Measurements from ENCODE around the gene SLBP.

The SLBP gene

GRCh38 chr4:1722551-1723118 is 10.5 kb upstream of the SLBP start:
- no peak for ATAC-seq
- TF ChIP-seq ARNTL (CRISPR knock-in tag; IDR thresholded peaks at IDR 0.05; ENCODE audit: borderline replicate concordance, low read depth), result no peak
- TF ChIP-seq ZNF70 (CRISPR knock-in tag; IDR thresholded peaks at IDR 0.05), result no peak
- no peak for TF ChIP-seq PATZ1 (CRISPR knock-in tag; IDR thresholded peaks at IDR 0.05; ENCODE audit: borderline replicate concordance)
- TF ChIP-seq TOX (CRISPR knock-in tag; IDR thresholded peaks at IDR 0.05; ENCODE audit: borderline replicate concordance), result no peak
- no peak for TF ChIP-seq TCF4 (CRISPR knock-in tag; IDR thresholded peaks at IDR 0.05; ENCODE audit: borderline replicate concordance)
- no peak for TF ChIP-seq CSDC2 (CRISPR knock-in tag; IDR thresholded peaks at IDR 0.05)
- TF ChIP-seq, protein P1, sequence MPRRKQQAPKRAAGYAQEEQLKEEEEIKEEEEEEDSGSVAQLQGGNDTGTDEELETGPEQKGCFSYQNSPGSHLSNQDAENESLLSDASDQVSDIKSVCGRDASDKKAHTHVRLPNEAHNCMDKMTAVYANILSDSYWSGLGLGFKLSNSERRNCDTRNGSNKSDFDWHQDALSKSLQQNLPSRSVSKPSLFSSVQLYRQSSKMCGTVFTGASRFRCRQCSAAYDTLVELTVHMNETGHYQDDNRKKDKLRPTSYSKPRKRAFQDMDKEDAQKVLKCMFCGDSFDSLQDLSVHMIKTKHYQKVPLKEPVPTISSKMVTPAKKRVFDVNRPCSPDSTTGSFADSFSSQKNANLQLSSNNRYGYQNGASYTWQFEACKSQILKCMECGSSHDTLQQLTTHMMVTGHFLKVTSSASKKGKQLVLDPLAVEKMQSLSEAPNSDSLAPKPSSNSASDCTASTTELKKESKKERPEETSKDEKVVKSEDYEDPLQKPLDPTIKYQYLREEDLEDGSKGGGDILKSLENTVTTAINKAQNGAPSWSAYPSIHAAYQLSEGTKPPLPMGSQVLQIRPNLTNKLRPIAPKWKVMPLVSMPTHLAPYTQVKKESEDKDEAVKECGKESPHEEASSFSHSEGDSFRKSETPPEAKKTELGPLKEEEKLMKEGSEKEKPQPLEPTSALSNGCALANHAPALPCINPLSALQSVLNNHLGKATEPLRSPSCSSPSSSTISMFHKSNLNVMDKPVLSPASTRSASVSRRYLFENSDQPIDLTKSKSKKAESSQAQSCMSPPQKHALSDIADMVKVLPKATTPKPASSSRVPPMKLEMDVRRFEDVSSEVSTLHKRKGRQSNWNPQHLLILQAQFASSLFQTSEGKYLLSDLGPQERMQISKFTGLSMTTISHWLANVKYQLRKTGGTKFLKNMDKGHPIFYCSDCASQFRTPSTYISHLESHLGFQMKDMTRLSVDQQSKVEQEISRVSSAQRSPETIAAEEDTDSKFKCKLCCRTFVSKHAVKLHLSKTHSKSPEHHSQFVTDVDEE (CRISPR knock-in tag; IDR thresholded peaks at IDR 0.05), result no peak
- TF ChIP-seq GLIS3 (CRISPR knock-in tag; IDR thresholded peaks at IDR 0.05), result no peak
- no peak for TF ChIP-seq OSR1 (CRISPR knock-in tag; IDR thresholded peaks at IDR 0.05)
- TF ChIP-seq BACH2 (CRISPR knock-in tag; IDR thresholded peaks at IDR 0.05; ENCODE audit: borderline replicate concordance), result no peak
- no peak for TF ChIP-seq ZFP30 (CRISPR knock-in tag; IDR thresholded peaks at IDR 0.05)

- TF ChIP-seq OSR1 (CRISPR knock-in tag; IDR thresholded peaks at IDR 0.05) (no peak), ARNTL (CRISPR knock-in tag; IDR thresholded peaks at IDR 0.05; ENCODE audit: borderline replicate concordance, low read depth) (no peak), CSDC2 (CRISPR knock-in tag; IDR thresholded peaks at IDR 0.05) (no peak), SNAI2 (CRISPR knock-in tag; IDR thresholded peaks at IDR 0.05) (no peak), BACH2 (CRISPR knock-in tag; IDR thresholded peaks at IDR 0.05; ENCODE audit: borderline replicate concordance) (no peak), POU6F1 (CRISPR knock-in tag; IDR thresholded peaks at IDR 0.05; ENCODE audit: borderline replicate concordance, low read depth) (no peak), ZNF70 (CRISPR knock-in tag; IDR thresholded peaks at IDR 0.05) (no peak), ZFP30 (CRISPR knock-in tag; IDR thresholded peaks at IDR 0.05) (no peak), PPARA (CRISPR knock-in tag; IDR thresholded peaks at IDR 0.05; ENCODE audit: borderline replicate concordance) (no peak), TCF4 (CRISPR knock-in tag; IDR thresholded peaks at IDR 0.05; ENCODE audit: borderline replicate concordance) (no peak), ESRRG (CRISPR knock-in tag; IDR thresholded peaks at IDR 0.05) (no peak), ZC3H10 (CRISPR knock-in tag; IDR thresholded peaks at IDR 0.05) (no peak)
- TF ChIP-seq, protein P2, sequence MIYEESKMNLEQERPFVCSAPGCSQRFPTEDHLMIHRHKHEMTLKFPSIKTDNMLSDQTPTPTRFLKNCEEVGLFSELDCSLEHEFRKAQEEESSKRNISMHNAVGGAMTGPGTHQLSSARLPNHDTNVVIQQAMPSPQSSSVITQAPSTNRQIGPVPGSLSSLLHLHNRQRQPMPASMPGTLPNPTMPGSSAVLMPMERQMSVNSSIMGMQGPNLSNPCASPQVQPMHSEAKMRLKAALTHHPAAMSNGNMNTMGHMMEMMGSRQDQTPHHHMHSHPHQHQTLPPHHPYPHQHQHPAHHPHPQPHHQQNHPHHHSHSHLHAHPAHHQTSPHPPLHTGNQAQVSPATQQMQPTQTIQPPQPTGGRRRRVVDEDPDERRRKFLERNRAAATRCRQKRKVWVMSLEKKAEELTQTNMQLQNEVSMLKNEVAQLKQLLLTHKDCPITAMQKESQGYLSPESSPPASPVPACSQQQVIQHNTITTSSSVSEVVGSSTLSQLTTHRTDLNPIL (CRISPR knock-in tag; IDR thresholded peaks at IDR 0.05; ENCODE audit: low read depth), result no peak
- ATAC-seq, result no peak; the same call in 1 of the 3 replicates
Measured at GRCh38 chr4:1721666-1722550, 9.8 kb upstream of the SLBP start.

DNA sequence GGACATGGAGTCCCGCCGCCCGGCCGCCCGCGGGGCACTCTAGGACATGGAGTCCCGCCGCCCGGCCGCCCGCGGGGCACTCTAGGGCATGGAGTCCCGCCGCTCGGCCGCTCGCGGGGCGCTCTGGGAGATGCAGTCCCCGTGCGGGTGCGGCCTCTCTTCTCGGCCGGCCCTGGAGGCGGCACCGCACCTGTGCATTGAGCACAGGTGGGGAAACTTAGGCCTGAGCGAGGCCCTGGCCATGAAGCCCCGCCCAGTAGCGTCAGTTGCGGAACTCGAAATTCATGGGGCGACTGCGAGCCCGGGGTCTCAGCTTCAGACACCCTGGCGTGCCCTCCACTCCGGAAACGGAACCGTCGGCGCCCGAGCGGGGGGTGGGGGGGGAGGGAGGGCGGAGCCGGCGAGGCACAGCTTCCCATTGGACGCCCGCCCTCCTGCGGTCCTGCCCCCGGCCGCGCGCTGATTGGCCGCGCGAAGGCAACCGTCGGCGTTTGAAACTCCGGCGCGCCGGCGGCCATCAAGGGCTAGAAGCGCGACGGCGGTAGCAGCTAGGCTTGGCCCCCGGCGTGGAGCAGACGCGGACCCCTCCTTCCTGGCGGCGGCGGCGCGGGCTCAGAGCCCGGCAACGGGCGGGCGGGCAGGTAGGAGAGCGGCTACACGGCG is 9.0 kb upstream of the SLBP start, which contains the start of the genes TACC3 and TMEM129:
Gene TACC3 (plus strand): TSS at position 519 of the 663 bp plus-strand sequence. CDS start 1,901 bp downstream, outside the sequence.
Gene TMEM129 (minus strand): TSS at position 321 of the 663 bp plus-strand sequence. CDS start 486 bp downstream, outside the sequence.
- TF ChIP-seq ZNF8 (CRISPR knock-in tag; IDR thresholded peaks at IDR 0.05) (no peak), PATZ1 (CRISPR knock-in tag; IDR thresholded peaks at IDR 0.05; ENCODE audit: borderline replicate concordance) (no peak), POU6F1 (CRISPR knock-in tag; IDR thresholded peaks at IDR 0.05; ENCODE audit: borderline replicate concordance, low read depth) (no peak), BACH2 (CRISPR knock-in tag; IDR thresholded peaks at IDR 0.05; ENCODE audit: borderline replicate concordance) (no peak), ISL1 (CRISPR knock-in tag; IDR thresholded peaks at IDR 0.05) (no peak), CSDC2 (CRISPR knock-in tag; IDR thresholded peaks at IDR 0.05) (no peak)
- peak; percentile 87 for ATAC-seq
